GM18502 (cell line): ENCODE measurements around the gene TNNT1.
"Not testable (repeated sequence)": the region's sequence is repeated elsewhere in the genome, so short reads cannot be mapped to it uniquely, and the experiment has no call there.

Source experiments
- ATAC-seq: cut with Tn5 transposase; IDR thresholded peaks from one replicate; pipeline ENCODE4 v1.9.1; 2021; ENCODE audit warnings: mild to moderate bottlenecking; ENCODE audit not compliant: unreplicated experiment, poor library complexity

TNNT1 gene, protein sequence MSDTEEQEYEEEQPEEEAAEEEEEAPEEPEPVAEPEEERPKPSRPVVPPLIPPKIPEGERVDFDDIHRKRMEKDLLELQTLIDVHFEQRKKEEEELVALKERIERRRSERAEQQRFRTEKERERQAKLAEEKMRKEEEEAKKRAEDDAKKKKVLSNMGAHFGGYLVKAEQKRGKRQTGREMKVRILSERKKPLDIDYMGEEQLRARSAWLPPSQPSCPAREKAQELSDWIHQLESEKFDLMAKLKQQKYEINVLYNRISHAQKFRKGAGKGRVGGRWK

DNA sequence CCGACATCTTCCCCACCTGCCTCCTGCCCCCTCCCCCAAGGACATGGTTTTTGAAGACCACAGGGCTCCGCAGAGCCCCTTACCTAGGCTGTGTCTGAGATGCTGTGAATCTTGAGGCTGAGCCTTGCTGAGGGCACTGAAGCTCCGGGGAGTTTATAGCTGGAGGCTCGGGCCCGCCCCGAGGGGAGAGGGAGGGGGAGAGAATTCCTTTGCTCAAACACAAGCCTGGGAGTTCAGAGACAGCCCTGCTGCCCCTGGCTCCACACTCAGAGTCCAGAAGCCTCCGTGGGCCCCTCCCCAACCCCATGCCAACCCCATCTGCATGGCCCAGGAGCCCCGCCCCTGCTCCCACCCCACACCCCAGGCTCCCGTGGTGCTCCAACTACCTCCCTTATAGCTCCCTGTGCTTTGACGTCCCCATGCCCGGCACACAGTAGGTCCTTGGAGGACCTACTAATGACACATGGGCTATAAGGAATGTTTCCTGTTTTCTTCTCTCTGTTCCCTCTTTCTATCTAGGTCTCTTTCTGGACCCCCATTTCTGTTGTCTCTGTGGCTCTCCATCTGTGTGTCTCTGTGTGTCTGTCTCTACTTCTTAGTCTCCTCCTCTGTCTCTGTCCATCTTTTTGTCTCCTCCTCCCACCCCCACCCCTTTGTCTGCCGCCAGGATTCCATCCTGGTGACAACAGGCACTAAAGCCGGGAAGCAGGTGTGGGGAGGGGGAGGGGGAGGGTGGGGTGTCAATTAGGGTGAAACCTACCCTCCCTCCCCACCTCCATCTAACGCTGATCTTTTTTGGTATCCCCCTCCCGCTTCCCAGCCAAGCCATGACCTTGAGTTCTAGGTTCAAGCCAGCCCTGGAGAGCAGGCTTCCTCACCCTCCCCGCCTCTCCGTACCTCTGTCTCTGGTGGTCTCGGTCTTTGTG lies at the start of gene TNNT1:
Gene TNNT1, minus strand, starts transcription at position 129 of the 926 bp plus-strand sequence. CDS start 2,049 bp downstream, outside the sequence.
- ATAC-seq = no peak

DNA sequence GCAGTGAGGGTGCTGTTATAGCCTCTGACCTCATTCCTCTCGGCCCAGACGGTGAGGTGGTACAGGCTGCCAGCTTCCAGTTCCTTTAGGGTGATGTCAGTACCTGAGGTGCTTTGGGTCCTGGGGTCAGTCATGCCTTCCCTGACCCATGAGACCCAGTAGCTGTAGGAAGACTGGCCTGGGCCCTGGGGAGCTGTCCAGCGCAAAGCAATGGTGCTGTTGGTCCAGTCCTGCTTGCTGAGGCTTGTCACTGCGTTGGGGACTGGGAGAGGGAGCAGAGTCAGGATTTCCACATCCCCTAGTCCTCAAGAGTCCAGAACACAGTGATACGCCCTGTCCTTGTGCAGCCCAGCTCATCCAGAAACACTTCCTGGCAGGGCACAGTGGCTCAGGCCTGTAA lies 49.6 kb upstream of the TNNT1 start:
- ATAC-seq = no peak

DNA sequence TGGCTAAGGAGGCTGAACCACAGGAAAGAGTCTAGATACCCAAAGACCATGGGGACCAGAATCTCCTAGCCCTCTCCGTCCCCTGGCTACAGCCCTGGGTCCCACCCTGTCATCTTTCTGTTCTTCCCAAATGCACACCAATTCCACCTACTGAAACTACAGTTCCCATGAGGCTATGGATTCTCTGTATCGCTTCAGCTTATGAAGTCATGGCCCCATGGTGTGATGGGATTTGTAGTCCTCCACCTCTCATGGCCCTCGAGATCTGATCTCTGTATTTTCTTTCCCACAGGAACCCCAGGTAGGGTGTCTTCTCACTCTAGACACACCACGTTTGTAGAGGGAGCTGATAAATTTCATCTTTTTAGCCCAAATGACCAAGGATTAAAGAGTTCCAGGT lies 48.5 kb upstream of the TNNT1 start:
- no peak for ATAC-seq

DNA sequence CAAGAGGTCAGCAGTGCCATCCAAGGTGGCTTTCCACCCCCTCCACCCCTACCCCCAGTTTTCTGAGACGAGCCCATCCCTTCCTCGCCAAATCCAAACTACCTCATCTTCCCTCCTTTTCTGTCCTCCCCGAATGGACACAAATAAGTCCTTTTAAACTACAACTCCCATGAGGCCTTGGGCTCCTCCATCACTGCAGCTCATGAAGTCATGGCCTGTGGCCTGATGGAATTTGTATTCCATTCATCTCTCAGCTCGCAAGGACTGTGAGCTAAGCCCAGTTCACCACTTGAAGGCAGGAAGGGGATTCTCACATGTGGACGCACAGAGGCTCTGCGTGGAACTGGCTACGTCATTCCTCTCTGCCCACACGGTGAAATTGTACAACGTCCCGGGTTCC lies 47.8 kb upstream of the TNNT1 start:
- ATAC-seq = no peak

DNA sequence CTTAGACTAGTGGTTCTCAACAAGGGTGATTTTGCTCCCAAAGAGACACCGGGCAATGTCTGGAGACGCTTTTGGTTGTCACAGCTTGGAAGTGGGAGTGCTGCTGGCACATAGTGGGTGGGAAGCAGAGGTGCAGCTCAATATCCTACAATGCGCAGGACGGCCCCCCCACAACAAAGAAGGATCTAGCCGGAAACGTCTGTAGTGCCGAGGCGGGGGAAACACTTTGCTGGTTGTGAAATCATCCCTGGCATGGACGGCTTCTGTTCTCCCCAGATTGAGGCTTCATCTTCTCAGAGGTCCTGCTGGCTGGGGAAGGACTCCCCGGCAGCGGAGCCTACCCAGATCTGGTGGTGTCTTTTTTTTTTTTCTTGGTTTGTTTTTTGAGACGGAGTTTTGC lies 44.5 kb upstream of the TNNT1 start:
- ATAC-seq = no peak

DNA sequence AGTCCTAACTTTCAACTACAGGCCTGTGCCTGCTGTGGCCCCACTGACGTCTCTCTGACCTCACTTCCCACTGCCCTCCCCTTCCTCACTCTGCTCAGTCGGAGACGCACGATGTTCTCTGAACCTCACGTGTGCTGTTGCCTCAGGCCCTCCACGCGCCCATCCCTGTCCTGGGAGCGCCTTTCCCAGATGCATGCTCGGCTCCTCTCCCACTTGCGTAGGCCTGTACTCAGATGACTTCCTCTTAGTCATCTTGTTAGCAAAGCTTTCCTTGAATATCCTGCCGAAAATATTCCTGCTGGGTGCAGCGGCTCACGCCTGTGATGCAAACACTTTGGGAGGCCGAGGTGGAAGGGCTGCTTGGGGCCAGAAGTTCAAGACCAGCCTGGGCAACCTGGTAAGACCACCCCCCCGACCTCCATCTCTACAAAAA lies 40.4 kb upstream of the TNNT1 start:
- no peak for ATAC-seq

DNA sequence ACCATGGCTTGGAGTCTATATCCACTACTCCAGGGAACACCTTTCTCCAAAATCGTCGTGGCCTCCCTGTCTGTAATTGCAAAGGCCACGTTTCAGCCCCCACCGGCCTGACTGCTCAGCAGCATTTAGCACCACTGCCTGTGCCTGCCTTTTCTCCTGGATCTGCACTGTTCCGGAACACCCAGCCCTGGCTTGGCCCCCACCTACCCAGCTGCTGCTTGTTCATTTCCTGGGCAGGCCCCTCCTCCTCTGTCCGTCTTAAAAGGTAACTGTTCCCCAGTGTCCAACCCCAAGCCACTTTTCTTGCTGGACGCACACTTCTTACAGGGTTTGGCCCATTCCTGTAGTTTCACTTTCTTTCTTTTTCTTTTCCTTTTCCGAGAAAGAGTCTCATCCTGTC lies 39.6 kb upstream of the TNNT1 start:
- no peak for ATAC-seq

DNA sequence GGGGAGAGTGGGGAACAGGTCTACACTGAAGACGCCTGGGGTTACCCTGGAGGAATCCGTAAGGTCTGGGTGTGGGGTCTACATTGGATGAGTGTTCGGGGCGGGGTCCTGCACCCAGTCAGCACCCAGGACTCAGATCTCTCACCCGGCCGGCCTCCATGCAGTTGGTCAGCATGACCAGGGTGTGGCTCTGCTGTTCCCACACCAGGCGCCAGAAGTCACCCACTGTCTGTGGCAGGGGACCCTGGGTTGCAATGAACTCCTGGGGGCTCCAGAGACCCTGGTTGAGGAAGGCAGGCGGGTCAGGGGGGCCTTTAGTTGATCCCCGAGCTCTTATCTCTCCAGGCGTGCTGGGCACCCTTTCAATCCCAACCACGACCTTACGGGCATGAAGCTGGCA lies 37.1 kb upstream of the TNNT1 start:
- ATAC-seq = no peak

DNA sequence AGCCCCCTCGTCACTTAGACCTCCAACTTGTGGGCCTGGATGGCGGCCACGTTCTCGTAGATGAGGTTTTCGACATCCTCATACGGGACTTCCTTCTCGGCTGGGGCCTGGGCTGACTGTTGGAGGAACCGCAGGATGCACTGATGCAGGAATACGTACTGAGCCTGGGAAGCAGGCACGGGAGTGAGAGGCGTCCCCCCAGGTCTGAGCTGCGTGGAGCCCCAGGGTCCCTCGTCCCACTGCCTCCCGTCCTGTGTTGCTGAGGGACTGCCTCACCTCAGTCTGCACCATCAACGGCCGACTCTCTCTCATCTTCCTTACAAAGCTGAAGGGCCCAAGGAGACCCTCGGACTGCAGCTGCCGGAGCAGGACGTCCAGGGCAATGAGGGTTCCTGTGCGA lies 32.7 kb upstream of the TNNT1 start:
- no peak for ATAC-seq

DNA sequence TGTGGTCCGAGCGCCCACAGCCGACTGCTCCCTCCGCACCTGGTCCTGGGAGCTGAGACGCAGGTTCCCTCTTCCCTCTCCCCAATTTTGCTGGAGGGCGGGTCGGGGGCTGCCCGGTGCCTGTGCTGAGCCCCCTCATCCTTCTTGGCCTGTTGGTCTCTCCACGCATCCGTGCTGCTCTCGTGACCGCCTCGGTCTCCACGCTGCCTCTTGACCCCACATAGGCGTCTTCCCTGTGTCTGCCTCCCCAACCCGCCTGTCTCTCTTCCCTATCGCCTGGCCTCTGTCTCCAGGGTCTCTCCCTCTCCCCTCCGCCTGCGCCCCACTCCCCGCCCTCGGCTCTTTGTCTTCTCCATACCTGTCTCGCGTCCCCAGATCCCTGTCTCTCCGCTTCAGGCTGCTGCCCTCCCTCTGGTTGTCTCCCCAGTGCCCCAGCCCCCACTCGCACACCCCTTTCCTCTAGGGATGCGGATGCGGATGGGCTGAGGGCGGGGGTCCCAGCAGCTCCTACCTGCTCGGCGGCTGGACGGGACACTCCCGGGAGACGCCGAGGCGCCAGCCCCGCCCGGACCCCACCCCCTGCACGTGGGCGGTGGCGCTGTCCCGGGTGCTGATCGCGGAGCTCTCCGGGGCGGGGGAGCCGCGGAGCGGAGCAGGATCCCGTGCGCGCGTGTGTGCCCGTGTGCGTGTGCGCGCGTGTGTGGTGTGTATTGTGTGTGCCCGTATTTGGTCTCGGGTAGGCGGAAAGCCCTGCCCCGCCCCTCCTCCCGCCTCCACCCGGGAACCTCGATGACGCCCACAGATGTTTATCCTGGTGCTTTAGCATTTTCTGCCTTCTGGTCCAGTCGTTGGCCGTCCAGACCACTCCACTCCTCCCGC lies 30.8 kb upstream of the TNNT1 start, which contains the start of gene SYT5:
Gene SYT5, minus strand, starts transcription at position 684 of the 879 bp plus-strand sequence. CDS start 1,248 bp downstream, outside the sequence.
- ATAC-seq = no peak

DNA sequence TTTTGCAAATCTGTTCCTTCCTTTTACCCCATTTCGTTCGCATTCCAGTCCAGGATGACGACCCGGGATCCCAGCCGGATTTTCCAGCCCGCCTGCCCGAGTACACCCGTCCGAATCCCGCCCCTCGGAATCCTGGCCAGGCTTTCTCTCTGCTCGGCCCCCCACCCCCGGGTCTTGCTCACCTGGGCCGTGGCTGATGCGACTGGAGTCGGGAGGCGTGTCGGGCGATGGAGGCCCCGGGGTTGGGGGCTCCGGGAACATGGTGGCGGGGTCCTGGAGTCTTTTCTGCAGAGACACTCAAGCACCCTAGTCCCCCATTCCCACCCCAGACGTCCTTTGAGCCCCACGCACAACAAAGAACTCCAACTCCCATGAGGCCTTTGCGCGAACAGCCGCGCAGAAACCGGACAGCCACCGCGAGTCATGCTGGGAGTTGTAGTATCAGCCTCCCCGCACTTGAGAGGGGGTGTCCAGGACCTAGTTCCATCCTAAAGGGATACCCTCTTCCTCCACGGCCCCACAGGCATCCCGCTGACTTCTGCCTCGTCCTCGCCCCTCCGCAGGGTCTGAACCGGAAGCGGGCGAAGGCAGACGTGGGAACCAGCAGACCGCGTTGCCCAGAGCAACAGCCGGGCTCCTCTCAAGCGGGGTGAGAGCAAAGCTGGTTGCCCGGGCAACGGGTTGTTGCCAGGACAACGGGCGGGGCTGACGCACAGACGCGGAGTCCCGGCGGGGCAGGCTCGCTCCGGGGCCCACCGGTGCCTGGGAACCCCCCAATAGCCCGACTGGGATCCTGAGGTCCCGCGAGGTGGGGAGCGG lies 30.0 kb upstream of the TNNT1 start:
- peak; percentile 71 for ATAC-seq

DNA sequence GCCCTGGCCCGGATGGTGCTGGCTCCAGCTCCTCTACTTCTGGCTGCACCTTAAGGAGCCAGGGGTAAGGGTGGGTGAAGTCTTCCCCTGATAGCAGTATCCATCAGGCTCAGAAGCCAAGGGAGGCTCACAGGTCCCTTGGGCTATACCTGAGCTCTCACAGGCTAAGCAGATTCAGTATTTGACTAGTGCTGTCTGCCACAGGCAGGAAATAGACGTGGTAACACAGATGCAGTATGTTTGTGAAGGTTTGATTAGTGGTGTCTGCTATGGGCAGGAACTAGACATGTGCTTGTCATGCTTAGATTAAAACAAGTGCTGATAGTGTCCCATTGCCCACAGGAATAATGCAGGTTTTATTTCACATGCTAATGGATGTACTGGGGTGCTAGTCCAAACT lies 27.1 kb upstream of the TNNT1 start:
- ATAC-seq = no peak

DNA sequence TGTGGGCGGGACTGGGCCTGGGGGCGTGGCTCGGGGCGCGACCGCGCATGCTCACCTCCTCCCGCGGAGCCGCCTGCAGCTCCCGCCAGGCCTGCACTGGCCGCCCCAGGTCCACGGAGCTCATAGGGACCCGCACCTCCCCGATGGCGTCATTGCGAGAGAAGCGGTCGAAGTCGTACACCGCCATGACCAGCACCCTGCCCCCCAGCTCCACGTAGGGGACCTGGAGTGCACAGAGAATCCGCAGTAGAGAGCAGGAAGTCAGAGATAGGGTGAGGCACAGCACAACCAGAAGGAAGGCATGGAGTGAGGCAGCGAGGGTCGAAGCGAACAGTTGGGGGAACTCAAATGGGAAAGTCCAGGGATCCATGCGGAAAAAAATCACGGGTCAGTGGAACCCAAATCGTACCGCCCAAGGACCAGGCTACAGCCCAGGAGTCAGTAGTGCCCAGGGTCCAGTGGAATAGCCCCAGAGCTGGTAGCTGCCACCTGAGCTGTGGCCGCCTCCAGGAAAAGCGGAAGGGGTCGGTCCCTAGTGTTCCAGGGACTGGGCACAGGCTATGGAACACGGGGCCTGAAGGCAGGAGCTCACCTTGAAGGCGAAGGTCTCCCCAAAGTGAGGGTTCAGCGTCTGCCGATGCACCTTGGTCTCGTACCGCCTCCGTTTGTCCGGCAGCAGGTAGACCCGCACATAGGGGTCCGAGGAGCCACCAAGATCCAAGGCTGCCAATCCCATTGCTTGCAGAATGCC lies 26.3 kb upstream of the TNNT1 start:
- no peak for ATAC-seq

DNA sequence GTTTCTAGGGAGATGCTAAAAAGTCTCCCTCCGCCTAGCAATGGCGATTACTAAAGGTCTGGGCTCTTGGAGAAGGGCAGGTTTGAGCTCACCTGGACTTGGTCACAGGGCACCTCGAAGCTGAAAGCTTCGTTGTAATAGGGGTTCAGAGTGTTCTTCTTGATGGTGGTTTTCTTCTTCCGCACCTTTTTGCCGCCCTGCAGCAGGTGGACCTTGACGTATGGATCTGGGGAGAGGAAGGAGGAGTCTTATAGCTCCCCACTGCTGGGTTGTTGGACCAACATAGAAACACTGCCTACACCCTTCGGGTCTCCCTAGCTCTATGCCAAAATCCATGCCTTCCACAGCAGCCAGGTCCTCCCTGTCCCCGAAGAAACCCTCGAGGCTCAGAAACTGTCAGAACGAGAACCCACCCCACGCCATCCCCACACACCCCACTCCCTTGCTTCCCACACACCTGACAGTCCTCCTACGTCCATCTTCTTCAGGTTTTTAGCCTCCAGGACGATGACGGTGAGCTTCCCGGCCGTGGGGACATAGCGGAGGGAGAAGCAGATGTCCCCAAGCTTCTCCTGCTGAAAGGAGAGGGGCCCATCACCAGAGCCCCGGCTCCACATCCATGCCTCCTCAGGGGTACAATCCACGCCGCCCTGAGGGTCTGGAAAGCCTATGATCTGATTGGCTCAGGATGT lies 25.6 kb upstream of the TNNT1 start:
- no peak for ATAC-seq

DNA sequence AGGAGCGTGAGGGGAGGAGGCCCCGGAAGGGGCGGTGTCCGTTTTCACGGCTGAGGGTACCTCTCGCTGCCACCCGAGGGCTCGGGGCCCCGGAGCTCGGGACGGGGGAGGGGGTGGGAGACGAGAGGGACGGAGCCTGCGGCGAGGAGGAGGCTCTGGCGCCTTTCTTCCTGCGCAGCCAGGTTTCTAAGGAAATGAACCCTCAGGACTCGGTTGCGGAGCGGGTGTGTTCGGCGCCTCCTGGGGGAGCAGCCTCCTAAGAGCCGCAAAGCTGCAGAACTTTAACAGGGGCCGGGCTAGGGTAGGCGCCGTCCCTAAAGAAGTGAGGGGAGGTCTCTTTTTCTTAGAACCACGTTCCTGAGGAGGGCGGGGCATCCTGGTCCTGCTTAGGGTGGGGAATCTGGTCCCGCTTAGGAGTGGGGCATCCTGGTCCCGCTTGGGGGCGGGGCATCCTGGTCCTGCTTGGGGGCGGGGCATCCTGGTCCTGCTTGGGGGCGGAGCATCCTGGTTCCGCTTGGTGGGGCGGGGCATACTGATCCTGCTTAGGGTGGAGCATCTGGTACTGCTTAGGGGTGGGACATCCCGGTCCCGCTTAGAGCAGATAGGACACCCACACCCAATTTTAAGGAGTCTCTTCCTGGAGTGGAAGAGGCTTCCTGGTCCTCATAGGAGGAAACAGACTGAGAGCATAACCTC lies 24.9 kb upstream of the TNNT1 start:
- ATAC-seq = no peak

DNA sequence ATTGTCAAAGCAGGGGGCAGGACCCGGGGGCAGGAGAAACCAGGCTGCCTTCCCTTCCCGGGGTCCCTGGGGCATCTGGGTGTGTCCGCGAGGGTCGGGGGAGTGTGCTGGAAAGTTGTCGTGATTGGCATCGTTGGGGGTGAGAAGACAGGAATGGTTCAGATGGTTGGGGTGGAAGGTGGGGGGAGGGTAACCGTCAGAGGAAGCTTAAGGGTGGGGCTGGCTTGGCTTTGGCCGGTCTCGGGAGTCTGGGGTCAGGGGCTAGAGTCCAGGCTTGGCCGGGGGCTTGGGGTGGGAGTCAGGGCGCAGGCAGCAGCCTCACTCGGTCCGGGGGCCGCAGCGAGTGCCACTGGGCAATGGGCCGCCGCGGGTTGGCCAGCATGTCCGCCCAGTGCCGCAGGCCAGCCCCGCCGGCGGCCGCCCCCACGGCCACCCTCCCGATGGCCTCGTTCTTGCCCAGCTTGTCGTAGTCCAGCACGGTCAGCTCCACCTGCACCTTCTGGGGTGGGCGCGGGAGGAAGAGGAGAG lies 24.2 kb upstream of the TNNT1 start:
- no peak for ATAC-seq

DNA sequence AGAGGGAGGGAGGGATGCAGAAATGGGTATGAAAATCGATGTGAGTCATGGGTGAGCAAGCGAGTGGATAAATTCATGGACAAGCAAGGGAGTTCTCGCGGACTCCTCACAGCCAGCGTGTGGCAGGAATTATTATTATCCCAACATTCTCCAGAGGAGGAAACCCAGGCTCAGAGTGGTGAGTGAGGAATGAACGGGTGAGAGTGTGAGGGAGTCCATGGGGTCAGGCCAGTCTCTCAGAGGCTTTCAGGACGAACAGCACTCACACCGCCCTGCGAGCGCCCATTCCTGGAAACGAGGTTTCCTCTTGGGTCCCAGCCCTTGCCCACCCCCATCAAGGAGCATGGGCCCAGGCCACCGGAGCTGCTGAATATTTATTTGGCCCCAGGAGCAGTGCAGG lies 23.7 kb upstream of the TNNT1 start:
- ATAC-seq = no peak

DNA sequence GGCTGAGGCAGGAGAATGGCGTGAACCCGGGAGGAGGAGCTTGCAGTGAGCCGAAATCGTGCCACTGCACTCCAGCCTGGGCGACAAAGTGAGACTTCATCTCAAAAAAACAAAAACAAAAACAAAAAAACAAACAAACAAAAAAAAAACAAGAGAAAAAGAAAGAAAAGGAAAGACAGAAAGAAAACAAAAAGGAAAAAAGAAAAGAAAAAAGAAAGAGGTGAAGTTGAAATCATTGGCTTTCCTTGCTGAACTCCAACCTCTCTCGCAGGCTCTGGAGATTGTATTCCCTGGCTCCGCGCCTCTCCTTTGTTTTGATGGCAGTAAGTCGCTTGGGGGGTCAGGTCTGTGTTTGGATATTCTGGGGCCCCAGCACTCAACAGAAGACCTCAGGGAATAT lies 23.3 kb upstream of the TNNT1 start:
- ATAC-seq = not testable (repeated sequence)
